H1 (cell line): ENCODE results near the gene PLEKHA3. TPM values are rescaled to one million over a fixed set of nuclear protein-coding genes. Genes with fewer than 3 reads are reported as not detected.

Source experiments
- BACH1 ChIP-seq: IDR thresholded peaks from 2 replicates; pipeline ENCODE4 v1.6.1; 2012; ENCODE audit warnings: low read length, improper control_type of control experiment
- CHD7 ChIP-seq: fragments of 300-600 bp; sonication (generic); IDR thresholded peaks from 2 replicates; pipeline ENCODE4 v1.7.1; 2012; ENCODE audit warnings: low read length, moderate library complexity, mild to moderate bottlenecking, inconsistent platforms; ENCODE audit not compliant: insufficient replicate concordance
- FOSL1 ChIP-seq: IDR thresholded peaks from 2 replicates; pipeline ENCODE4 v1.6.1; 2011; ENCODE audit warnings: mild to moderate bottlenecking, low read depth, low read length, moderate library complexity; ENCODE audit not compliant: insufficient read depth
- HDAC2 ChIP-seq, 2 experiments: fragments of 300-600 bp in 1 of 2; sonication (generic) in 1 of 2; IDR thresholded peaks; 2 replicates each; pipeline ENCODE4 v1.6.1; 2011 to 2012; ENCODE audit warnings: low read depth in 2 of 2, low read length in 2 of 2, mild to moderate bottlenecking in 2 of 2, moderate library complexity in 2 of 2, borderline replicate concordance in 1 of 2, inconsistent platforms in 1 of 2
- HDAC6 ChIP-seq: IDR thresholded peaks from one replicate; pipeline ENCODE4 v1.7.1; 2012; ENCODE audit warnings: low read depth, mild to moderate bottlenecking, inconsistent platforms, low read length, moderate library complexity
- JUN ChIP-seq: IDR thresholded peaks from 2 replicates; pipeline ENCODE4 v1.6.1; 2011; ENCODE audit warnings: low read depth, mild to moderate bottlenecking, improper control_type of control experiment, low read length
- NRF1 ChIP-seq: IDR thresholded peaks from 2 replicates; pipeline ENCODE4 v1.6.1; 2011; ENCODE audit warnings: mild to moderate bottlenecking, low read depth, low read length, improper control_type of control experiment
- RNF2 ChIP-seq: fragments of 200-900, 300-1000 bp; sonication (generic); IDR thresholded peaks from 2 replicates; pipeline ENCODE4 v1.7.1; 2016; ENCODE audit warnings: borderline replicate concordance, low read depth, mild to moderate bottlenecking, antibody characterized with exemption, low read length; ENCODE audit not compliant: poor library complexity, severe bottlenecking; ENCODE audit errors: missing control alignments
- SAP30 ChIP-seq: fragments of 300-600 bp; sonication (generic); IDR thresholded peaks from 2 replicates; pipeline ENCODE4 v1.7.1; 2012; ENCODE audit warnings: low read length, moderate library complexity, mild to moderate bottlenecking, inconsistent platforms; ENCODE audit not compliant: insufficient read depth, insufficient replicate concordance
- polyA plus RNA-seq, 7 experiments: library from polyadenylated mRNA; depleted of rRNA in 3 of 7; stranded (reverse) in 5 of 7; unstranded in 2 of 7; fragments of >200 nt in 5 of 7; fragments of 200-250 nt in 2 of 7; gene quantifications; 1 replicate in 5 of 7; 2 replicates in 1 of 7; 4 replicates in 1 of 7; pipeline versions ENCODE4 v1.2.1 to v1.2.3, GENCODE V29; 2011 to 2013; ENCODE audit warnings: missing spikeins in 2 of 7, mixed read lengths in 2 of 7
- total RNA-seq: library from RNA; stranded (reverse); fragmentation: NEBNext Ultra II Directional; extraction: Animal tissue kit (Norgen Biotek cat#: 25700); gene quantifications from 2 replicates; pipeline ENCODE4 v1.2.1, GENCODE V29; 2021

Gene PLEKHA3
- total and polyA plus RNA-seq, 2 of the 8 experiments (the other 6 are each of a cell fraction or from before 2014, with no cell fraction given) = 1.9 to 20.1 TPM

GRCh38 chr2:178517496-178517895 lies 37.2 kb downstream of the PLEKHA3 start (continued):
- TF ChIP-seq CHD7 (no peak), JUN (no peak), RNF2 (no peak), HDAC2 (IDR thresholded peaks at IDR 0.05; ENCODE audit: borderline replicate concordance in 1 of 2, low read depth in 2 of 2, low read length in 2 of 2) (no peak), SAP30 (no peak), HDAC6 (no peak), NRF1 (no peak), FOSL1 (no peak), BACH1 (no peak)
